IMR-90 (cell line): ENCODE measurements around the gene PDLIM5. TPM values are rescaled to one million over a fixed set of nuclear protein-coding genes. Genes with fewer than 3 reads are reported as not detected.

Source experiments
- ATAC-seq: fragments of 200-7000 bp; cut with Tn5 transposase; 2 replicates; pipeline ENCODE4 v1.9.1; 2020; ENCODE audit warnings: low read depth, mild to moderate bottlenecking, moderate library complexity
- BruUV-seq: library from RNA; stranded (reverse); fragments of 400-500 nt; replicated peaks from 2 replicates; lab custom pipeline; 2021; lab: Mats Ljungman, UMichigan
- CTCF ChIA-PET: fragments of 300-600 bp; formaldehyde crosslinking; extraction: SDS; loops from one replicate; lab custom pipeline; 2021; ENCODE audit warnings: antibody characterized with exemption; lab: Yijun Ruan, JAX
- POLR2A ChIA-PET: fragments of 300-600 bp; sonication (Branson Sonifier 250); formaldehyde crosslinking; loops from one replicate; lab custom pipeline; 2022; ENCODE audit warnings: antibody characterized with exemption; ENCODE audit not compliant: unreplicated experiment; lab: Charles Lee
- DNase-seq: peaks from one replicate; pipeline ENCODE4 v3.0.0; 2013
- H2AFZ ChIP-seq: replicated peaks from 2 replicates; pipeline ENCODE3; 2013; ENCODE audit warnings: low read length, mild to moderate bottlenecking; ENCODE audit not compliant: poor library complexity
- H2AK5ac ChIP-seq: 2 replicates; pipeline ENCODE4 v1.6.1; 2013; ENCODE audit warnings: low read depth, low read length, inconsistent platforms
- H2AK9ac ChIP-seq: replicated peaks from 2 replicates; pipeline ENCODE3; 2013; ENCODE audit warnings: mild to moderate bottlenecking, low read depth, low read length, moderate library complexity; ENCODE audit not compliant: poor library complexity
- H2BK120ac ChIP-seq: 2 replicates; pipeline ENCODE4 v1.6.1; 2013; ENCODE audit warnings: low read depth, low read length, inconsistent platforms
- H2BK15ac ChIP-seq: 3 replicates; pipeline ENCODE4 v1.6.1; 2013; ENCODE audit warnings: low read depth, low read length, inconsistent platforms
- H2BK20ac ChIP-seq: 2 replicates; pipeline ENCODE4 v1.6.1; 2013; ENCODE audit warnings: low read depth, mild to moderate bottlenecking, inconsistent platforms, low read length, moderate library complexity
- H2BK5ac ChIP-seq: 2 replicates; pipeline ENCODE4 v1.6.1; 2013; ENCODE audit warnings: mild to moderate bottlenecking, low read depth, low read length, inconsistent platforms; ENCODE audit not compliant: poor library complexity, severe bottlenecking
- H3K14ac ChIP-seq: replicated peaks from 2 replicates; pipeline ENCODE4 v1.6.1; 2013; ENCODE audit warnings: low read depth, low read length, inconsistent platforms
- H3K18ac ChIP-seq: 2 replicates; pipeline ENCODE4 v1.6.1; 2013; ENCODE audit warnings: low read depth, low read length, control low read depth
- H3K23ac ChIP-seq: 2 replicates; pipeline ENCODE4 v1.6.1; 2013; ENCODE audit warnings: low read depth, low read length, inconsistent platforms
- H3K27ac ChIP-seq: 2 replicates; pipeline ENCODE4 v1.5.1; 2013; ENCODE audit warnings: mild to moderate bottlenecking, control low read depth, low read length; ENCODE audit not compliant: insufficient read depth
- H3K27me3 ChIP-seq: 2 replicates; pipeline ENCODE4 v1.6.1; 2013; ENCODE audit warnings: low read length; ENCODE audit not compliant: control insufficient read depth, insufficient read depth
- H3K36me3 ChIP-seq: 2 replicates; pipeline ENCODE4 v1.6.1; 2013; ENCODE audit warnings: low read length, mixed read lengths; ENCODE audit not compliant: control insufficient read depth, insufficient read depth
- H3K4ac ChIP-seq: 2 replicates; pipeline ENCODE4 v1.6.1; 2013; ENCODE audit warnings: low read depth, low read length, inconsistent platforms
- H3K4me1 ChIP-seq: 2 replicates; pipeline ENCODE4 v1.6.1; 2013; ENCODE audit warnings: low read length, mixed read lengths; ENCODE audit not compliant: control insufficient read depth, insufficient read depth
- H3K4me2 ChIP-seq: 2 replicates; pipeline ENCODE4 v1.6.1; 2013; ENCODE audit warnings: low read depth, mild to moderate bottlenecking, control low read depth, low read length, moderate library complexity
- H3K4me3 ChIP-seq: 2 replicates; pipeline ENCODE4 v1.5.1; 2013; ENCODE audit warnings: low read depth, mild to moderate bottlenecking, control low read depth, low read length, moderate library complexity; ENCODE audit not compliant: insufficient read depth
- H3K56ac ChIP-seq: 2 replicates; pipeline ENCODE4 v1.6.1; 2013; ENCODE audit warnings: low read length, inconsistent platforms; ENCODE audit not compliant: insufficient read depth; ENCODE audit errors: extremely low read depth
- H3K79me1 ChIP-seq, 2 experiments: 2 replicates each; pipeline ENCODE4 v1.6.1; 2013; ENCODE audit warnings: low read length in 2 of 2, inconsistent platforms in 1 of 2, low read depth in 1 of 2
- H3K9ac ChIP-seq: 2 replicates; pipeline ENCODE4 v1.6.1; 2013; ENCODE audit warnings: low read depth, low read length, control low read depth
- H3K9me1 ChIP-seq: 2 replicates; pipeline ENCODE4 v1.6.1; 2013; ENCODE audit warnings: low read length, inconsistent platforms; ENCODE audit not compliant: insufficient read depth
- H3K9me3 ChIP-seq: 2 replicates; pipeline ENCODE4 v1.6.1; 2013; ENCODE audit warnings: low read length; ENCODE audit not compliant: control insufficient read depth, insufficient read depth
- H4K20me1 ChIP-seq: 2 replicates; pipeline ENCODE4 v1.6.1; 2013; ENCODE audit warnings: low read length, inconsistent platforms; ENCODE audit not compliant: insufficient read depth
- H4K5ac ChIP-seq: 2 replicates; pipeline ENCODE4 v1.6.1; 2013; ENCODE audit warnings: mild to moderate bottlenecking, low read depth, low read length, control low read depth
- H4K8ac ChIP-seq, 2 experiments: 2 replicates each; pipeline ENCODE4 v1.6.1; 2013; ENCODE audit warnings: low read depth in 2 of 2, low read length in 2 of 2, control low read depth in 1 of 2, inconsistent platforms in 1 of 2
- H4K91ac ChIP-seq: 2 replicates; pipeline ENCODE4 v1.6.1; 2013; ENCODE audit warnings: low read depth, low read length, inconsistent platforms; ENCODE audit not compliant: insufficient read depth
- BHLHE40 ChIP-seq: fragments of 150-350 bp; IDR thresholded peaks from 2 replicates; pipeline ENCODE4 v1.6.1; 2016; ENCODE audit warnings: mild to moderate bottlenecking, low read depth, low read length
- CEBPB ChIP-seq: IDR thresholded peaks from 2 replicates; pipeline ENCODE4 v1.6.1; 2012; ENCODE audit warnings: low read depth, low read length, improper control_type of control experiment
- CHD1 ChIP-seq: IDR thresholded peaks from 2 replicates; pipeline ENCODE4 v1.6.1; 2012; ENCODE audit warnings: low read depth, low read length, improper control_type of control experiment
- FOS ChIP-seq: fragments of 150-350 bp; IDR thresholded peaks from 2 replicates; pipeline ENCODE4 v1.6.1; 2016; ENCODE audit warnings: low read depth, low read length
- MAFK ChIP-seq: IDR thresholded peaks from 2 replicates; pipeline ENCODE4 v1.6.1; 2012; ENCODE audit warnings: low read depth, low read length, improper control_type of control experiment
- MAZ ChIP-seq: IDR thresholded peaks from 2 replicates; pipeline ENCODE4 v1.6.1; 2012; ENCODE audit warnings: low read depth, mild to moderate bottlenecking, low read length, improper control_type of control experiment, moderate library complexity, borderline replicate concordance
- MXI1 ChIP-seq: IDR thresholded peaks from 2 replicates; pipeline ENCODE4 v1.6.1; 2012; ENCODE audit warnings: low read depth, mild to moderate bottlenecking, low read length, moderate library complexity, borderline replicate concordance
- NFE2L2 ChIP-seq: fragments of 150-350 bp; IDR thresholded peaks from 2 replicates; pipeline ENCODE4 v1.6.1; 2016; ENCODE audit warnings: low read depth, mild to moderate bottlenecking, low read length
- POLR2A ChIP-seq: IDR thresholded peaks from 2 replicates; pipeline ENCODE4 v1.6.1; 2012; ENCODE audit warnings: mild to moderate bottlenecking, low read depth, low read length
- RAD21 ChIP-seq: IDR thresholded peaks from 2 replicates; pipeline ENCODE4 v1.6.1; 2012; ENCODE audit warnings: low read length, improper control_type of control experiment
- RCOR1 ChIP-seq: IDR thresholded peaks from 2 replicates; pipeline ENCODE4 v1.6.1; 2012; ENCODE audit warnings: mild to moderate bottlenecking, low read length, improper control_type of control experiment; ENCODE audit not compliant: insufficient replicate concordance
- RFX5 ChIP-seq: IDR thresholded peaks from 2 replicates; pipeline ENCODE4 v1.8.0; 2012; ENCODE audit warnings: low read depth, mild to moderate bottlenecking, low read length, moderate library complexity
- SMC3 ChIP-seq: fragments of 150-350 bp; IDR thresholded peaks from 2 replicates; pipeline ENCODE4 v1.6.1; 2016; ENCODE audit warnings: low read depth, mild to moderate bottlenecking, antibody characterized with exemption, low read length, moderate library complexity
- WGBS, 2 experiments: methylation state at CpG; one replicate each; pipeline versions ENCODE4 v1.1.5 to v1.1.7; 2013; ENCODE audit warnings: missing lambda C conversion rate in 2 of 2; ENCODE audit not compliant: insufficient read length in 1 of 2; ENCODE audit errors: extremely low coverage in 2 of 2; 5-methylcytosine and 5-hydroxymethylcytosine counted together
- dilution Hi-C: fragments of 300-500 bp; cut with HindIII; formaldehyde crosslinking; loops from one replicate; pipeline ENCODE4 v1.14.3; 2018; ENCODE audit warnings: low sequenced_read_pairs; ENCODE audit not compliant: unreplicated experiment
- in situ Hi-C: fragments of 300-500 bp; cut with MboI; formaldehyde crosslinking; loops from 3 replicates; pipeline ENCODE4 v1.14.3; 2019; ENCODE audit warnings: low sequenced_read_pairs, inconsistent platforms, mixed read lengths
- intact Hi-C: fragments of 100-400 bp; cut with micrococcal nuclease; formaldehyde crosslinking; loops from 2 replicates; pipeline ENCODE4 v1.10.0; 2022
- polyA plus RNA-seq, 3 experiments: library from polyadenylated mRNA; depleted of rRNA; stranded (reverse); fragments of >200 nt; gene quantifications; 2 replicates each; pipeline ENCODE4 v1.2.3, GENCODE V29; 2012; ENCODE audit warnings: low replicate concordance in 1 of 3
- total RNA-seq: library from RNA; depleted of rRNA; stranded (reverse); fragments of >200 nt; gene quantifications from 2 replicates; pipeline ENCODE4 v1.2.3, GENCODE V29; 2012
- TF ChIP-seq, protein P1 (sequence below): fragments of 150-350 bp; IDR thresholded peaks from 2 replicates; pipeline ENCODE4 v1.6.1; 2017; ENCODE audit warnings: mild to moderate bottlenecking, antibody characterized with exemption, low read length, low read depth
- TF ChIP-seq, protein P2 (sequence below): fragments of 150-350 bp; IDR thresholded peaks from 2 replicates; pipeline ENCODE4 v1.6.1; 2016; ENCODE audit warnings: low read depth, mild to moderate bottlenecking, low read length, moderate library complexity, borderline replicate concordance

Gene PDLIM5
- total and polyA plus RNA-seq, 2 of the 4 experiments (the other 2 are of a cell fraction) = 96.5 to 188 TPM

DNA sequence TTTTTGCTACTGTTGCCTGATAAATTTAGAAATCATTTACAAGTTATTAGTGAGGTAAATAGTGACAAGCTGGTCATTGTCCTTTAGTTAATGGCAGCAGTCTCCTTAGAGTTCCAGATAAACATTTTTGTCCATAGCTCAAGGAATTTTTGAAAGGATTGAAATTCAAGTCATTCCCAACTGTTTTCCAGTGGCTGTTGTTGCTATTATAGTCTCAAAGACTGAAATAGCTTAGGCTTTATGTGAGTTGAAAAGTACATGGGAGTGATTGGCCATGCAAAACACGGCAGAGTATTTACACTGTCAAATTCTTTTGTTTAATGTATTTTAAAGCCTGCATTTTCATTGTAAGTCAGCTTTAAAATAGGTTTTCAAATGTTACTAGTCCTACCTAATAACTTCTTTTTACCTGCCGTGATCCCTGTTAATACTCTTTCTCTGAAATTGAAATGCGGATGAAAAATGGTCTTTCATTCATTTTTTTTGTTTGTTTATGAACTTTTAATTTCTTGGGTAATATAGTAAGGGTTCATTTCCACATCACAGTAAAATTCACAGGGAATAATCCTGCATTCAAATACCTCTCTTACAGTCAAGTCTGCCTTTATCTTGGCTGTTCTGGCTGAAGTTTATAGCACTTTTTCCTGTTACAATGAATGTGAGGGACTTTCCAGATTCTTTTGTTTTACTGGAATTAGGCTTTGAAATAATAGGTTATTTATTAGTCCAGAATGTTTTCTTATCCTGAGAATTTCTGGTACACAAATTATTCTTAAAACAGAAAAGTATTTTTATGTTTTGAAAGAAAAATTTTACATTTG, 85.1 kb downstream of the PDLIM5 start:
- no peaks in the 10 kb centered on the region for H3K36me3 ChIP-seq
- no peak overlapping the region for H4K91ac ChIP-seq
- ATAC-seq (peak; percentile 50), DNase-seq (no peak)
- peak overlapping the region; percentile 5; the same call in 1 of the 2 replicates for H3K4me2 ChIP-seq
- H3K4ac ChIP-seq = no peak overlapping the region
- no peak overlapping the region for H3K18ac ChIP-seq
- intact Hi-C loops (no loop called here), in situ Hi-C loops (no loop called here), dilution Hi-C loops (no loop called here)
- no peak overlapping the region for H2BK15ac ChIP-seq
- no peak overlapping the region for H2AK9ac ChIP-seq
- 0 out of 4 replicates have a peak overlapping the region, but pooled peaks of 1 of the 2 experiments have one; percentile 9 for H4K8ac ChIP-seq
- no peaks in the 10 kb centered on the region for H3K27me3 ChIP-seq
- no peak overlapping the region for H3K27ac ChIP-seq
- H4K5ac ChIP-seq = no peak overlapping the region
- no peaks in the 10 kb centered on the region for H3K9me3 ChIP-seq
- H3K56ac ChIP-seq = no peak overlapping the region
- BruUV-seq = no TSS peak
- H3K4me3 ChIP-seq = no peak overlapping the region
- H2BK5ac ChIP-seq = peak overlapping the region; percentile 15
- H3K4me1 ChIP-seq = peaks cover 8% of the 10 kb centered on the region; the same call in 1 of the 2 replicates
- H2AK5ac ChIP-seq = no peak overlapping the region
- H3K14ac ChIP-seq = no peak overlapping the region
- no peak overlapping the region for H2BK20ac ChIP-seq
- WGBS, 2 experiments = no CpG with 5 or more reads among the region's 3 CpGs
- ChIA-PET POLR2A (no interaction called here), CTCF (interaction anchor here (0.6 kb wide), 1 partner anchor 194 kb away, joined by 8 read pairs; no protein-coding TSS in a partner anchor)
- H2BK120ac ChIP-seq = no peak overlapping the region
- peaks cover 44 to 61% of the 10 kb centered on the region in 2 experiments for H3K79me1 ChIP-seq
- H2AFZ ChIP-seq = no peak overlapping the region
- no peak overlapping the region for H3K23ac ChIP-seq
- peaks cover 10% of the 10 kb centered on the region; the same call in 1 of the 2 replicates for H4K20me1 ChIP-seq
- H3K9ac ChIP-seq = no peak overlapping the region
- peaks cover 10% of the 10 kb centered on the region for H3K9me1 ChIP-seq
- no peak for TF ChIP-seq CEBPB
- TF ChIP-seq, protein P1, sequence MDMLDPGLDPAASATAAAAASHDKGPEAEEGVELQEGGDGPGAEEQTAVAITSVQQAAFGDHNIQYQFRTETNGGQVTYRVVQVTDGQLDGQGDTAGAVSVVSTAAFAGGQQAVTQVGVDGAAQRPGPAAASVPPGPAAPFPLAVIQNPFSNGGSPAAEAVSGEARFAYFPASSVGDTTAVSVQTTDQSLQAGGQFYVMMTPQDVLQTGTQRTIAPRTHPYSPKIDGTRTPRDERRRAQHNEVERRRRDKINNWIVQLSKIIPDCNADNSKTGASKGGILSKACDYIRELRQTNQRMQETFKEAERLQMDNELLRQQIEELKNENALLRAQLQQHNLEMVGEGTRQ = no peak
- no peak for TF ChIP-seq MXI1
- TF ChIP-seq SMC3 = no peak
- no peak for TF ChIP-seq FOS
- TF ChIP-seq POLR2A = no peak
- TF ChIP-seq MAFK = no peak
- no peak for TF ChIP-seq CHD1
- TF ChIP-seq, protein P2, sequence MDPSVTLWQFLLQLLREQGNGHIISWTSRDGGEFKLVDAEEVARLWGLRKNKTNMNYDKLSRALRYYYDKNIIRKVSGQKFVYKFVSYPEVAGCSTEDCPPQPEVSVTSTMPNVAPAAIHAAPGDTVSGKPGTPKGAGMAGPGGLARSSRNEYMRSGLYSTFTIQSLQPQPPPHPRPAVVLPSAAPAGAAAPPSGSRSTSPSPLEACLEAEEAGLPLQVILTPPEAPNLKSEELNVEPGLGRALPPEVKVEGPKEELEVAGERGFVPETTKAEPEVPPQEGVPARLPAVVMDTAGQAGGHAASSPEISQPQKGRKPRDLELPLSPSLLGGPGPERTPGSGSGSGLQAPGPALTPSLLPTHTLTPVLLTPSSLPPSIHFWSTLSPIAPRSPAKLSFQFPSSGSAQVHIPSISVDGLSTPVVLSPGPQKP = no peak
- TF ChIP-seq MAZ = no peak
- TF ChIP-seq BHLHE40 = no peak
- no peak for TF ChIP-seq RCOR1
- no peak for TF ChIP-seq RAD21
- no peak for TF ChIP-seq RFX5
- no peak for TF ChIP-seq NFE2L2
